Nucleus accumbens (tissue), 56 donors: ENCODE measurements around the gene WWTR1.

Source experiments
- DNase-seq, 56 donors: peaks; one replicate each; lab custom pipeline; 2025; lab: John Stamatoyannopoulos, UW

WWTR1 gene

GRCh38 chr3:149657926-149658743 is at the start of gene WWTR1:
WWTR1 (minus strand) TSS chr3:149658025; CDS start chr3:149657306, 719 bp downstream.
- peak; percentile 14 to 88 (median 72) for DNase-seq

- DNase-seq: peak in 7 of 56 donors; percentile 0 to 10 (median 7)
Measured at GRCh38 chr3:149706905-149707304, 49.1 kb upstream of the WWTR1 start.

GRCh38 chr3:149705416-149705815 is 47.6 kb upstream of the WWTR1 start:
- DNase-seq: no peak

- no peak for DNase-seq
Measured at GRCh38 chr3:149703466-149703865, 45.6 kb upstream of the WWTR1 start.

- no peak for DNase-seq
Measured at GRCh38 chr3:149702691-149703441, 45.0 kb upstream of the WWTR1 start.

- no peak for DNase-seq
Measured at GRCh38 chr3:149701977-149702350, 44.1 kb upstream of the WWTR1 start.

GRCh38 chr3:149701206-149701976 is 43.6 kb upstream of the WWTR1 start:
- no peak for DNase-seq

GRCh38 chr3:149688122-149688757 is 30.4 kb upstream of the WWTR1 start:
- DNase-seq: no peak

- DNase-seq: no peak
Measured at GRCh38 chr3:149686996-149687395, 29.2 kb upstream of the WWTR1 start.

GRCh38 chr3:149678351-149678950 is 20.6 kb upstream of the WWTR1 start:
- DNase-seq: no peak

- DNase-seq: no peak
Measured at GRCh38 chr3:149673393-149673792, 15.6 kb upstream of the WWTR1 start.

- no peak for DNase-seq
Measured at GRCh38 chr3:149670742-149671492, 13.1 kb upstream of the WWTR1 start.

GRCh38 chr3:149667576-149667975 is 9.8 kb upstream of the WWTR1 start:
- no peak for DNase-seq

- no peak for DNase-seq
Measured at GRCh38 chr3:149663966-149664365, 6.1 kb upstream of the WWTR1 start.

- DNase-seq: no peak
Measured at GRCh38 chr3:149662240-149662887, 4.5 kb upstream of the WWTR1 start.

GRCh38 chr3:149660462-149660861 is 2.6 kb upstream of the WWTR1 start:
- no peak for DNase-seq

GRCh38 chr3:149658744-149659497 is 1.1 kb upstream of the WWTR1 start:
- DNase-seq: peak in 1 of 56 donors; percentile 48

GRCh38 chr3:149657321-149657925 is 402 bp downstream of the WWTR1 start:
- peak in 16 of 56 donors; percentile 9 to 69 (median 47) for DNase-seq
